ENCODE measurements around the gene IMPG1. TPM values are rescaled to one million over a fixed set of nuclear protein-coding genes. Genes with fewer than 3 reads are reported as not detected.

The IMPG1 gene
- total RNA-seq, 1 donor from 2014 or later, result not detected

DNA sequence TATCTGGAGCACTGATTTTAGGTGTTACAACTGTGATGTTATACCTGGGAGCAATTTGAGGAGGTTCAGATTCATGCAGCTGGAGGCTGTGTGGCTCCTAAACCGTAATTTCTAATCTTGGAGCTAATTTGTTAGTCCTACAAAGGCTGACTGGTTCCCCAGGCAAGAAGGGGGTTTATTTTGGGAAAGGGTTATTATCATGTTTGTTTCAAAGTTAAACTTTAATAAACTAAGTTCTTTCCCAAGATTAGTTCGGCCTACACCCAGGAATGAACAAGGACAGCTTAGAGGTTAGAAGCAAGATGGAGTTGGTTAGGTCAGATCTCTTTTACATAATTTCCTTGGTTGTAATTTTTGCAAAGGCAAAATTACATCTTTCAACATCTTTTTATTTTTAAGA, 187.6 kb downstream of the IMPG1 start:
- ATAC-seq, result no peak

DNA sequence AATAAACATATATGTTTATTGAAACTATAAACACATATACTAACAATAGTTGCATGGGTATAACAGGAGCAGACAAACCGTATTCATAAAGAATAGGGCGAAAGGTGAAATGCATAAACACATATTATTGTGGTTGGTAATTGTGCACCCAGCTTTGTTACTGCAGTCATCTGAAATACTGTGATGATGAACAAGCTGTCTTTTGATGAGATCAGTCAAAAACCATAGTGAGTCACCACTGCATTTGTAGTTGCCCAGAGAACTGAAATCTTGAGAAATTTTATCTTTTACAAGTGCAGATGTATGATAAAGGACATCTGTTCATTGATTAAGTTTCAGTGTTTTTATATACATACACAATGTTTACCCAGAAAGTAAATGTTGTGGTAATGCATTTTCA, 189.7 kb downstream of the IMPG1 start:
- ATAC-seq, result peak; percentile 26

DNA sequence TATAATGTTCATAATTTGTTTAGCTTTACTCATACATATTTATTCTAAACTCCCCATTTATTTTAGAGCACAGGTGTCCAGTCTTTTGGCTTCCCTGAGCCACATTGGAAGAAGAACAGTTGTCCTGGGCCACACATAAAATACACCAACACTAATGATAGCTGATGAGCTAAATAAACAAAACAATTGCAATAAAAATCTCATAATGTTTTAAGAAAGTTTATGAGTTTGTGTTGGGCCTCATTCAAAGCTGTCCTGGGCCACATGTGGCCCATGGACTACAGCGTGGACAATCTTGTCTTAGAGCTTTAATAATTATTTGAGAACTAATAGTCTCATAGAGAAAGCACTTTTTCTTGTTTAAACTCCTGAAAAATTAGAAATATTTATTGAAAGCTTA, 192.2 kb downstream of the IMPG1 start:
- no peak for ATAC-seq

DNA sequence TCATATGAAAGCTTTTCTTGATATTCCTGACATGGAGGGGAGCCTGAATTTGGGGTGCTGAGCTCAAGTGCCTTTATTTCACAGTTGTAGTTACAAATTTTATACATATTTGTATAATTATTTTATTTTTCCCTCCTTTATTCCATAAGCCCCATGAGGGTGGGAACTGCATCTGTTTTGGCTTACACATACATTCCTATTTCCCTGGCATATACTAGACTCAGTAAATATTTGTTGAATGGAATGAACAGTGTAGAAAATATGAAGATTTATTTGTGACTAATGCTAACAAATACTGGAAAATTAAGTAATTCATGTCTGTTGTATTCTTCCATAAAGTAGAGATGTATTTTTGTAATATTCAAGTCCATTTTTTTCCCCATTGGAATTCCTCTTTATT, 196.3 kb downstream of the IMPG1 start:
- ATAC-seq, result no peak

DNA sequence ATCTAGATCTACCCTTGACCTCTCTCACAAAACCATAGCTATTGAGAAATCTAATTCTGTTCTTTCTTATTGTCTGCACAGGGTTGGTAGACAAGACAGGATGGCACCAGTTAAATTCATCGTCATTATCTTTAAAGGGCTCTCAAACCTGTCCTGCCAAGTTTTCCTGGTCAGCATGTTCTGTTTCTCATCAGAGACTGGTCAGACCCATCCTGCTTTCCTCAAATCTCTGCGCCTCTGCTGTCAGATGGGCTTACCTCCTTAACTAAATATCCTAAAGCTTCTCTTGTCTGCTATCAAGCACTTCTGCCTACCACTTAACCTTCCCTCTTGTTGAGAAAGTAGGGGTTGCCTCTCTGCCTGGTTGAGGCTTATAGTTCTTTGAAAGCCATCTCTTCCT, 198.2 kb downstream of the IMPG1 start:
- ATAC-seq, result no peak
